Kidney capillary endothelial cell (primary cell): Measurements from ENCODE around the gene ARFRP1.
A peak's percentile ranks its signal among the peaks of the same experiment; 100 is the strongest.

ENCODE experiments used
- DNase-seq: peaks from one replicate; pipeline ENCODE4 v3.0.0-alpha.2; 2018; ENCODE audit warnings: low spot score

ARFRP1 gene

DNA sequence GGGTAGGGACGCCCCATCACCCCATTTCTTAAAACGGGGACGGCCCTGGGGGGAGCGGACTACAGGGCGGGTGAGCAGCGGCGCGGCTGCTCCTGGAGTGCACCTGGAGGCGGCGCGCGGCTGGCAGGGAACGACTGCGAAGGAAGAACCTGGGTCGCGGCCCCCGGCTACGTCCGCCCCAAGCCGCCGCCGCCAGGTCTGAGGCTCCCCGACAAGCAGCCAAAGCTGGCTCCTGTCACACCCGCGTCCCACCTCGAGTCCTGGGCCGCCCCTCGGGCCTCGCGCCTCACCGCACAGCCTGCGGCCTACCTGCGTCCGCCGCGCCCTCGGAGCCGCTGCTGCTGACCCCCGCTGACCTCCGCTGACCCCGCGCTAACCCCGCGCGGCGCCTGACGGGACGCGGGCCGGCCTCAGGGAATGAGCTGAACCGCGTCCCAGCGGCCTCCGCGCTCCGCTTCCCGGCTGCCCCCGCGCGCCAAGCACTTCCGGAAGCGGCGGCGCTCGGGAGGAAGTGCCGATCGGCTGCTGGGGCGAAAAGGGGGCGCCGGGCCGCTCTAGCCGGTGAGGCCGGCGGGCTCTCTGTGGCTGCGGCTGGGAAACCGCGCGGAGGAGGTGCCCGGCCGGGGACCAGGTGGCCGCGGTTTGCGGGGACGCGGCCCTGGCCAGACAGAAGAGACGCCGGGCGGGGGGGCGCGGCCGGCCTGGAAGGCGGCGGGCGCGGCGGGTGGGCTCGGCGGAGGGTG is at the start of gene ARFRP1, which contains the start of gene ZGPAT:
TSS of gene ARFRP1 (minus strand) at position 419 of the 743 bp plus-strand sequence. CDS start 885 bp downstream, outside the sequence.
TSS of gene ZGPAT (plus strand) at position 482 of the 743 bp plus-strand sequence. CDS start 542 bp downstream, outside the sequence.
- peak; percentile 76 for DNase-seq

- no peak for DNase-seq
These were observed 48.8 kb upstream of the ARFRP1 start for GRCh38 chr20:63756648-63756991.

- no peak for DNase-seq
These were observed 48.3 kb upstream of the ARFRP1 start for GRCh38 chr20:63755933-63756647.

DNA sequence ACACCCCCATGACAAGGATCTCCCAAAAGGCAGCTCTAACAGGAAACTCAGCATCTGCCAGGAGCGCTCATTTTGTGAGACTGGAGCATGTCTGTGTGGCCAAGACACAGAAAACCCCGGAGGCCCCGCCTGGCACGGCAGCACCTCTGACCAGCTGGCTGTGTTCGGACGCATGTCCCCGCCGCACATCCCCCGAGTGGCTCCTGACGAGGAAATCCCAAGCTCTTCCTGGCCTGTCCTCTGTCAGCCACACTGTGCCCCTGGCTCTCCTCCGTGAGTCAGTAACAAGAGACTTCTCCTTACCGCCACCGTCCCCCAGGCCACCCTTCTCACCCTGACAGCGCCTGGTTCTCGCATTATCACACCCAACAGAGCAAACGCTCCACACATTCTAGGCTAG is 46.2 kb upstream of the ARFRP1 start:
- DNase-seq, result no peak

DNA sequence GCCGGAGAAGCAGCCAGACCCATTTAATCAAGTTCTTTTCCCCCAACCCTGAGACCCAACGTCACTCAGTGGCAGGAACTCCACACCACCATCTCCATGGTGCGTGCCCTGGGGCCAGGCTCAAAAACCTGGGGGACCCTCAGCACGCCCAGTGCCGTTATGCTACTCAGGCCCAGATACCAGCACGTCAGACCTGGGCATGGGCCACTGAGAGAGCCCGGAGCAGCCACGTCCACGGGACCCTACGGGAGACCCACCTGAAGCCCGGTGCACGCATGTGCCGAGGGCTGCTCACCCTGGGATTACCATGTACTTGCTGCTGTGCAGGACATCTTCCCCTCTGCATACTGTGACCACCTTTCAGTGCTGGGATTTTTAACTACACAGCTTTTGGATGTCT is 45.6 kb upstream of the ARFRP1 start:
- DNase-seq, result no peak

DNA sequence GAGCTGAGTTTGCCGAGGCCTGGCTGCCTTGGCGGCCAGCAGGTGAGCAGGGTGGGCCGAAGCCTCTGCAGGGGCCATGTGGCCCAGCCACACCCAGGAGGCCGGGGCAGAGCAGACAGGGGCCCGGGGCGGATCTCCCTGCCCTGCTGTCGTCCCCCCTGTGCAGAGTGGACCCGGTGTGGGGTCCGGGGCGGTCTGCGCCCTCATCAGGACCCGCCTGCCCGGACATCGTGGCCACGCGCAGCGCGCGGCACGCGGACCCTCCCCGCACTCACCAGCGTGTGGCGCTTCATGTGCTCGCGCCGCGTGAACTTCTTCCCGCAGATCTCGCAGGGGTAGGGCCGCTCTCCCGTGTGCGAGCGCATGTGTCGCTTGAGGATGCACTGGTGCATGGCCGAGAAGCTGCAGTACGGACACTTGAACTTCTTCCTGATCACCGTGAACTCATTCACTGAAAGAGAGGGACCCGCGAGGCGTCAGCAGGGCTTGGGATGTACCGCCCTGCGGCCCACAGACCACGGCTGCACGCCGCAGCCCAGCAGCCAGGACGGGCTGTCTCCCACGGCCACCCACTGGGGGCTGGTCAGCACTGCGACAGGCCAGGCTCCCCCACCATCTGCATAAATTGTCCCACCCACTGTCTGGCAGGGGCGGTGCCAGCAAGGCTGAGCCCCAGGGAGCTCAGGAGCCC is 44.8 kb upstream of the ARFRP1 start:
- no peak for DNase-seq

- no peak for DNase-seq
These were observed 43.9 kb upstream of the ARFRP1 start for GRCh38 chr20:63751471-63752271.

DNA sequence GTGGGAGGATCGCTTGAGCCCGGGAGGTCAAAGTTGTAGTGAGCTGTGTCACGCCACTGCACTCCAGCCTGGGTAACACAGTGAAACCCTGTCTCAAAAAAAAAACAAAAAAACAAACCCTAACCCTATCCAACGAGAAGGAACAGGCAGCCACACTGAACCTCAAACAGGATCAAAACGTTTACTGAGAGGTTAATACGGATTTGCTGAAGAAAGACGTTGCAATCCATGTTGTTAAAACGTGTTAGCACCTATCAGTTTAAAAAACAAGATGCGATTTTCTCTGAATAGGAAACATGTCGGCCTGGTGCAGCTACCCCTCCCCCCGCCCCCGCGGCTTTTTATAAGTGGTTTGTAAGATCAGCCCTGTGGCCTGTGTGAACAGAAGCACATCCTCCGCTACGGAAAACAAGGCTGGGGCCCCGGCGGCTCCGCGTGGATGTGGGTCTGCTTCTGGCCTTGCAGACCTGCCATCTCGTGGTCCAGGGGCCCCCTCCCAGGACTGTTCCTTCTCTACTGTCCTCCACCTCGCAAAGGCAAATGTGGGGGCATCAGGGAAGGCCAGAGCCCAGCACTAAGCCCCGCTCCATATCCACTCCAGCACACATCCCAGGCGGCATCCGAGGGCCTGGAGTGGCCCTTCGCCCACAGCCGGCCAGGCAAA is 43.2 kb upstream of the ARFRP1 start:
- no peak for DNase-seq

- DNase-seq, result no peak
These were observed 42.1 kb upstream of the ARFRP1 start for GRCh38 chr20:63749597-63750508.

GRCh38 chr20:63748934-63749270 is 41.1 kb upstream of the ARFRP1 start:
- DNase-seq, result no peak

- DNase-seq, result no peak
These were observed 40.5 kb upstream of the ARFRP1 start for GRCh38 chr20:63748070-63748933.

GRCh38 chr20:63747622-63748069 is 39.9 kb upstream of the ARFRP1 start:
- no peak for DNase-seq

DNA sequence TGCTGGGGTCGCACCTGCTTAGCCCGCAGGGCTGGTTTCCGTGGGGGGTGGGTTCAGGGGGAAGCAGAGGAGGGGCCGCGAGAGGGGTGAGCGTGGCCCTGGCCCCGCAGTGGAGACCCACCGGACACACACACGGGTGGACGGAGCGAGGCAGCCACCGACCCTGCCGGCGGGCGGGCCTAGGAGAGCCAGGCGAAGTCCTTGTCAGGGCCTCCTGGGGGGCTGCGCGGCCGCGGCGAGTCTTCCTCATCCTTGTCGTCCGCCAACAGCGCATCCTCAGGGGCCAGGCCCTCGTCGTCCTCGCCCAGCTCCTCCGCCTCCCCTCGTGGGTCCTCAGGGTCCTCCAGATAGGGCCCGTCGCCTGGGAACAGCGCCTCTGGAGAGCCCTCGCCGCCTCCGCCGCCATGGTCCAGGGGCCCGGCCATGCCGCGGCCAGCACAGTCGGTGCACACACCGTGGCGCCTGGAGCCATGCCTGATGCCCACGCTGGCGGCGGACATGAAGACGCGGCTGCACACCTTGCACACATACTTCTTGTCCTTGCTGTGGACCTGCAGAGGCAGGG is 39.1 kb upstream of the ARFRP1 start:
- DNase-seq, result no peak

DNA sequence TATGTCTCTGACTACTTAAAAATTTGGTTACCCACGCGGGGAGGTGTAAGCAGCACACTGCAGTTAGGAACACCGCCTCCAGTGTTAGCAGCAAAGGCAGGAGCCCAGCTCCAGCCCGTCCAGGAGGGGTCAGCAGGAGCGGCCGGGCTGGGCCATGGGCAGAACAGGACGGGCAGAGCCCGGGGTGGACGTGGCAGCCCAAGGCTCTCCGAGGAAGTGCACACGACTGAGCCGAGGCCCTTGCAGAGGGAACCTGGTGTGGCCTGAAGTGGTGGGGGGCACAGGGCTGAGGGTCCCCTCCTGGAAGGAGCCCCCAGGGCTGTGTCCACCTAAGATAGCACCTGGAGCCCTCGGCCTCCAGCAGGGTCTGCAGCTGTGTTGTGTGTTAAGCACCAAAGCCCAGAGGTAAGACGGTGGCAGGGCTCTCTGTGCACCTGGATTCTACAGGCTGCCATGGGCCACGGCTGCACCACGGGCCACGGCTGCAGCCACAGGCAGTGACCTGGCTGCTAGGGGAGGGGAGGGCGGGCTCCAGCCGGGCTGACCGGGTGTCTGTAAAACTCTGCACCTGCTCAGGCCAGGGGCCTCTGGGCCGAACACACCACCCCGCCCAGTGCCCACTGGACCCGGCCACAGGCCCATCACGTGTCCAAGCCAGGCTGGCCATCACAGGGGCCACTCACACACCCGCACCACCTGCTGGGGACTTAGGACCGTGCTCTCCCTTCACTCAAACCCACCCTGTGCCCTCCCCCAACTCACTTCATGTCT is 38.4 kb upstream of the ARFRP1 start:
- no peak for DNase-seq

DNA sequence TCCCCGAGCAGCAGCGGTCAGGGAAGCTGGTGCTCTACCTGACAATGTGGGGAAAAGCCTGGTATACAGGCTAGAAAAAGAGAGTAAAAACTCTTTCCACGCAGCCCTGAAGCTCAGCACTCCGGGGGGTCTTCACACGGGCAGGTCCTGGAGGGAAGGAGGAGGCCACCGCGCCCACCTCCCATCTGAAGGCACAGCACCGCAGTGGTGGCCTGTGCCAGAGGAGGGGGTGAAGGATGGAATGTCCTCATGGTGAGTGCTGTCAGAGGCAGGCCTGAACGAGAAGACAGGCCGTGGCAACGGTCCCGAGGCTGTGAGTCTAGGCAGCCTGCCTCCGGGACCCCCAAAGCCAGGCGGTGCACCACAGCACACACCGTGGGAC is 37.6 kb upstream of the ARFRP1 start:
- no peak for DNase-seq

GRCh38 chr20:63744574-63745423 is 37.0 kb upstream of the ARFRP1 start:
- no peak for DNase-seq

DNA sequence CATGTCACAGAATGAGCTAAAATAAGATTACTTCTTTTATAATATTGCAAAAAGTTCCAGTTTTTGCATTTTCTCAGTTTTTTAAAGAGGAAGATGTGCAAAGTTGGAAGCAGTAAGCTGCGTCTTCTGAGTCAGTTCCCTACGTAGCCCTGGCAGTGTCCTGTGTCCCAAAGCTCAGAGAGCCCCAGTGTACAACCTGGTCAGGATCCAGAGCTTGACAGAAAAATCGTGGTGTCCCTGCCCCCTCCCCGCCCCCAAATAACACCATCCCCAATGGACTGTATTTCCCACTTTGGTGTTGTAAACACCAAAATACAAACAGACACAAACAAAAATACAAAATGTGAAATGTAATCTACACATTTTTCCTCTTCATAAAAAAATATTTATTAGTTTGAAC is 36.4 kb upstream of the ARFRP1 start:
- DNase-seq, result no peak
